Gastrocnemius medialis (tissue), 4 donors: ENCODE data around the gene EPRS1. TPM values are rescaled to one million over a fixed set of nuclear protein-coding genes. Genes with fewer than 3 reads are reported as not detected.
"Not testable (repeated sequence)": the region's sequence is repeated elsewhere in the genome, so short reads cannot be mapped to it uniquely, and the experiment has no call there.

Experiments used
- ATAC-seq, 2 donors: fragments of 150-250 bp; one replicate each; pipeline ENCODE4 v1.9.1; 2016
- DNase-seq, 2 donors: peaks; one replicate each; pipeline ENCODE4 v3.0.0-alpha.2; 2019
- H3K27ac ChIP-seq, 4 donors: fragments of 200-600 bp; sonication (generic); 1 replicate in 1 of 4; 2 replicates in 3 of 4; pipeline ENCODE4 v1.5.1; 2016 to 2018; ENCODE audit warnings: mild to moderate bottlenecking in 2 of 4, moderate library complexity in 1 of 4
- H3K27me3 ChIP-seq, 3 donors: fragments of 200-600 bp; sonication (generic) in 2 of 3; 1 replicate in 1 of 3; 2 replicates in 2 of 3; pipeline versions ENCODE4 v1.5.1 to v1.6.0; 2016 to 2019; ENCODE audit warnings: mild to moderate bottlenecking in 1 of 3, moderate library complexity in 1 of 3
- H3K36me3 ChIP-seq, 2 donors: fragments of 200-600 bp; sonication (generic) in 1 of 2; one replicate each; pipeline ENCODE4 v1.5.1; 2017 to 2018
- H3K4me1 ChIP-seq, 2 donors: fragments of 200-600 bp; sonication (generic) in 1 of 2; one replicate each; pipeline ENCODE4 v1.5.1; 2016 to 2017; ENCODE audit warnings: mild to moderate bottlenecking in 2 of 2
- H3K4me3 ChIP-seq, 4 donors: fragments of 200-600 bp; sonication (generic) in 3 of 4; 1 replicate in 1 of 4; 2 replicates in 3 of 4; pipeline ENCODE4 v1.5.1; 2016 to 2019; ENCODE audit warnings: mild to moderate bottlenecking in 2 of 4
- H3K9me3 ChIP-seq, 3 donors: fragments of 200-600 bp; sonication (generic) in 2 of 3; 1 replicate in 1 of 3; 2 replicates in 2 of 3; pipeline ENCODE4 v1.5.1; 2016 to 2019
- POLR2A ChIP-seq, 2 donors: fragments of 450-650 bp; IDR thresholded peaks; one replicate each; pipeline ENCODE4 v1.6.1; 2017; ENCODE audit warnings: antibody characterized with exemption in 2 of 2, mild to moderate bottlenecking in 2 of 2, moderate library complexity in 2 of 2
- in situ Hi-C, 4 donors: fragments of 200-750 bp; cut with MboI; loops; one replicate each; pipeline versions ENCODE4 v1.15.0 to v1.8.0; 2017; ENCODE audit warnings: low sequenced_read_pairs in 4 of 4
- intact Hi-C: fragments of 100-400 bp; cut with DNase I; formaldehyde crosslinking; loops from one replicate; pipeline ENCODE4 v1.15.1; 2023; ENCODE audit warnings: low total_unique reads
- total RNA-seq, 4 donors: library from RNA; depleted of rRNA; stranded (reverse); fragments of >200 nt; gene quantifications; one replicate each; pipeline versions ENCODE4 v1.1.0 to v1.2.3, GENCODE V29; 2016
- TF ChIP-seq, protein P1 (sequence below), 5 experiments: fragments of 450-650 bp in 3 of 5; fragments of 200-600 bp in 2 of 5; sonication (generic) in 2 of 5; IDR thresholded peaks in 4 of 5; conservative IDR thresholded peaks in 1 of 5; 1 replicate in 4 of 5; 2 replicates in 1 of 5; pipeline ENCODE4 v1.5.1; 2016 to 2019; ENCODE audit warnings: antibody characterized with exemption in 5 of 5, mild to moderate bottlenecking in 3 of 5, moderate library complexity in 3 of 5

The EPRS1 gene
- total RNA-seq, 4 donors from 2014 or later, result 47.4 to 89.6 (median 73.9) TPM

DNA sequence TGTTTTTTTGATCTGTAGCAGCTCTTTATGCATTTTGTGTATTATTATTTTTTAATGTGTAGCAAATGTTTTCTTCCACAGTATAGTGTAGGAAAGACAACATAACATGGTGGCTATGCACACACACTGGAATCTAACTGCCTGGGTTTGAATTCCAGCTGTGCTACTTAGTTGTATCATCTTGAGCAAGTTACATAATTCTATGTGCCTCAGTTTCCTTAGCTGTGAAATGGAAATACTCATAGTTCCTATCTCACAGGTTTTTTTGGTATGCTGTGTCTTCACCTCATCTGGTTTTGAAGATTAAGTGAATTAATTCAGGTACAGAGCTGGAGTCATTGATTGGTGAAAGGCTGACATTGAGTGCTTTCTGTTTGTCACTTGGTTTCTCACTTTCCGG is 46.4 kb upstream of the EPRS1 start:
- Histone ChIP-seq H3K4me3 (no peak overlapping the region), H3K27me3 (no peaks in the 10 kb centered on the region), H3K9me3 (no peaks in the 10 kb centered on the region), H3K36me3 (peaks cover 0 to 16% of the 10 kb centered on the region in 2 donors), H3K27ac (no peak overlapping the region), H3K4me1 (peaks cover 18 to 22% of the 10 kb centered on the region in 2 donors)
- no peak for ATAC-seq
- no peak for TF ChIP-seq POLR2A (IDR thresholded peaks at IDR 0.05)
- TF ChIP-seq, protein P1, sequence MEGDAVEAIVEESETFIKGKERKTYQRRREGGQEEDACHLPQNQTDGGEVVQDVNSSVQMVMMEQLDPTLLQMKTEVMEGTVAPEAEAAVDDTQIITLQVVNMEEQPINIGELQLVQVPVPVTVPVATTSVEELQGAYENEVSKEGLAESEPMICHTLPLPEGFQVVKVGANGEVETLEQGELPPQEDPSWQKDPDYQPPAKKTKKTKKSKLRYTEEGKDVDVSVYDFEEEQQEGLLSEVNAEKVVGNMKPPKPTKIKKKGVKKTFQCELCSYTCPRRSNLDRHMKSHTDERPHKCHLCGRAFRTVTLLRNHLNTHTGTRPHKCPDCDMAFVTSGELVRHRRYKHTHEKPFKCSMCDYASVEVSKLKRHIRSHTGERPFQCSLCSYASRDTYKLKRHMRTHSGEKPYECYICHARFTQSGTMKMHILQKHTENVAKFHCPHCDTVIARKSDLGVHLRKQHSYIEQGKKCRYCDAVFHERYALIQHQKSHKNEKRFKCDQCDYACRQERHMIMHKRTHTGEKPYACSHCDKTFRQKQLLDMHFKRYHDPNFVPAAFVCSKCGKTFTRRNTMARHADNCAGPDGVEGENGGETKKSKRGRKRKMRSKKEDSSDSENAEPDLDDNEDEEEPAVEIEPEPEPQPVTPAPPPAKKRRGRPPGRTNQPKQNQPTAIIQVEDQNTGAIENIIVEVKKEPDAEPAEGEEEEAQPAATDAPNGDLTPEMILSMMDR (IDR thresholded peaks at IDR 0.05 in 4 of 5, conservative IDR thresholded peaks at IDR 0.05 in 1 of 5), result no peak
- DNase-seq, result no peak
- in situ Hi-C loops, result no loop called here
- intact Hi-C loops, result no loop called here

DNA sequence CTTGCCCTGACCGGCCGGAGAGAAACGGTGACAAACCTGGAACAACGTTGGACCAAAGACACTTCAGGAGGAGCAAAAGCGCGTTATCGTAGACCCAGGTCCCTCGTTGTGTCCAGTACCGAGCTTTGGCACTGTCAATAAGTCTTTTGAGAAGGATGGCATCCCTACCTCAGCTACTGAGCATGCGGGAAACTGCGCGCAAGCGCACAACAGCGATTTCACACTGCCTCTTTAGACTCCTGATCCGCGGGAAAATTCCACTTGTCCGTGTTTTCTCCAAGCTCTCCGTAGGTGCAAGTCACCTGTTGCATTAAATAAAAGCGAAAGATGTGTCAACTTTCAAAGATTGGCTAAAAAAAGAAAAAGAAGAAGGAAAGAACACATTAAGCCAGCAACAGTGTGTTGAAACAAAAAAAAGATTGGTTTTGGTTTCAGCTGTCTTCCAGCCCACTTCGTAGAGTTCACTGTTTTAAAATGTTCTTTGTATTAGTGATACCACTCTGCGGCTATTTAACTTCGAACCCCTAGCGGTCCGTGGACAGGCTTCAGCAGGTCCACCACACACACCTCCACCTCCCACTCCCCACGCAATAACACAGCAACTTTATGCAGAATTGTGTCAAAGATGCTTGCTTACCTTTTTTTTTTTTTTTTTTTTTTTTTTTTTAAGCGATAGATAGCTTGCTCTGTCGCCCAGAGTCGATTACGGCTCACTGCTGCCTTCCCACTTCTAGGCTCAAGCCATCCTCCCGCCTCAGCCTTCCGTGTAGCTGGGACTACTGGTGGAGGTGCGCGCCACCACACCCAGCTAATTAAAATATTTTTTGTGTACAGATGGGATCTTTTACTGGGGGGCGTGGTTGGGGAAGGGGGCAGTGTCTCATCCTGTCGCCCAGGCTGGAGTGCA is 43.6 kb upstream of the EPRS1 start, which contains the start of gene BPNT1:
Gene BPNT1, minus strand, starts transcription at position 139 of the 907 bp plus-strand sequence. CDS start 9,942 bp downstream, outside the sequence.
- intact Hi-C loops (loop anchor here (1.0 kb wide), 1 partner anchor 44 kb away; the partner anchor contains the start of gene EPRS1), in situ Hi-C loops (no loop called here)

DNA sequence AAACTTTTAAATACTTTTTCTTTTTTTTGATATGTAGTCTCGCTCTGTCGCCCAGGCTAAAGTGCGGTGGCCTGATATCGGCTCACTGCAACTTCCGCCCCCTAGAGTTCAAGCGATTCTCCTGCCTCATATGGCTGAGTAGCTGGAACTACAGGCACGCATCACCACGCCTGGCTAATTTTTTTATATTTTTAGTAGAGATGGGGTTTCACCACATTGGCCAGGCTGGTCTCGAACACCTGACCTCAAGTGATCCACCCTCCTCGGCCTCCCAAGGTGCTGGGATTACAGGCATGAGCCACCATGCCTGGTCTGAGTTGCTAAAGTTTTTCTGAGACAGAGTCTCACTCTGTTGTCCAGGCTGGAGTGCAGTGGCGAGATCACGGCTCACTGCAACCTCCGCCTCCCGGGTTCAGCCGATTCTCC is 40.0 kb upstream of the EPRS1 start:
- H3K4me3 ChIP-seq, in situ Hi-C loops, H3K27ac ChIP-seq, H3K36me3 ChIP-seq, H3K4me1 ChIP-seq, H3K27me3 ChIP-seq, H3K9me3 ChIP-seq, DNase-seq, intact Hi-C loops, ATAC-seq: not testable (repeated sequence)

More for the DNA sequence above, 43.6 kb upstream of the EPRS1 start, which contains the start of gene BPNT1:
- DNase-seq (peak; percentile 91 to 94), ATAC-seq (peak; percentile 85 to 91)
- Histone ChIP-seq H3K4me1 (peaks cover 11 to 13% of the 10 kb centered on the region in 2 donors), H3K27me3 (no peaks in the 10 kb centered on the region), H3K4me3 (peak within 1 kb of the TSS; percentile 57 to 77 (median 66)), H3K27ac (peak within 1 kb of the TSS; percentile 68 to 75 (median 73)), H3K9me3 (no peaks in the 10 kb centered on the region), H3K36me3 (no peaks in the 10 kb centered on the region)
- TF ChIP-seq POLR2A (IDR thresholded peaks at IDR 0.05), result peak; percentile 17 to 63
- TF ChIP-seq, protein P1 (IDR thresholded peaks at IDR 0.05 in 4 of 5, conservative IDR thresholded peaks at IDR 0.05 in 1 of 5), result peak in 1 of 5 experiments; percentile 25

DNA sequence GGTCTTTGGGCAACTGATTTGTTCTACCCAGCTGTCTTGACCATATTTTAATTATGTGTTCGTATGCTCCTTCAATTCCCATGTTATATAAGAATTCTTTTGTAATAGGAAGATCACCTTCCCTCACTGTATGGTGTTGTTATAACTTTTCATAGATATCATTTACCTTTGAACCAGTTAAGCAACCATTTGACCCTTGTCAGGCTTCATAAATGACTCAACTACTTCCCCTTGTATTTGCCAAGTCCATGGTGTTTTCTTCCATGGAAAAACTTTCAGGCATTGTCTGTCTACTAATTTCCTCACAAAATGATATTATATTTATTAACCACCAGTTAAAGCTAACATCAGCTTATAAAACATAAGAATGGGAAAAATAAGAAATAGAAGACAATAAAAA is 38.2 kb upstream of the EPRS1 start:
- intact Hi-C loops (no loop called here), in situ Hi-C loops (no loop called here)
- ATAC-seq (no peak), DNase-seq (no peak)
- Histone ChIP-seq H3K4me1 (peaks cover 3 to 4% of the 10 kb centered on the region in 2 donors), H3K27ac (no peak overlapping the region), H3K4me3 (no peak overlapping the region), H3K9me3 (no peaks in the 10 kb centered on the region), H3K27me3 (no peaks in the 10 kb centered on the region), H3K36me3 (no peaks in the 10 kb centered on the region)
- no peak for TF ChIP-seq POLR2A (IDR thresholded peaks at IDR 0.05)

DNA sequence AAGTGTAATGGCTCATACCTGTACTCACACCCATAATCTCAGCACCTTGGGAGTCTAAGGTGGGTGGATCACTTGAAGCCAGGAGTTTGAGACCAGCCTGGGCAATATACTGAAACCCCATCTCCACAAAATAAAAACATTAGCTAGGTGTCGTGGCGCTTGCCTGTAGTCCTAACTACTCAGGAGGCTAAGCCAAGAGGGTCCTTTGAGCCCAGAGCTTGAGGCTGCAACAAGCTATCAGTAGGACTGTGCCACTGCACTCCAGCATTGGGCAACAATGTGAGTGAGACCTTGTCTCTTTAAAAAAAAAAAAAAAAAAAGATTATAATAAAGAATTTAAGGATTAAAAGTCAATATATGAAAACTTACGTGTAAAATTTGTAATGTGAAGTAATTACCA is 31.6 kb upstream of the EPRS1 start:
- H3K9me3 ChIP-seq, result no peaks in the 10 kb centered on the region
- intact Hi-C loops (no loop called here), in situ Hi-C loops (no loop called here)
- H3K4me3 ChIP-seq, result no peak overlapping the region
- no peak for ATAC-seq
- H3K27ac ChIP-seq, result no peak overlapping the region
- no peak for TF ChIP-seq POLR2A (IDR thresholded peaks at IDR 0.05)
- TF ChIP-seq, protein P1 (IDR thresholded peaks at IDR 0.05 in 4 of 5, conservative IDR thresholded peaks at IDR 0.05 in 1 of 5), result no peak
- H3K36me3 ChIP-seq, result peaks cover 0 to 11% of the 10 kb centered on the region in 2 donors
- no peak for DNase-seq
- H3K4me1 ChIP-seq, result no peaks in the 10 kb centered on the region
- H3K27me3 ChIP-seq, result no peaks in the 10 kb centered on the region
